MCF 10A (cell line): ENCODE data around the gene QPRT. TPM values are rescaled to one million over a fixed set of nuclear protein-coding genes. Genes with fewer than 3 reads are reported as not detected.

Experiments
- BruUV-seq: library from RNA; stranded (reverse); fragments of 400-500 nt; replicated peaks from 2 replicates; lab custom pipeline; 2021; lab: Mats Ljungman, UMichigan
- CTCF ChIA-PET: fragments of 300-600 bp; sonication (Branson Sonifier 250); formaldehyde crosslinking; extraction: SDS; loops from one replicate; lab custom pipeline; 2021; ENCODE audit warnings: antibody characterized with exemption, inconsistent platforms; lab: Yijun Ruan, JAX
- POLR2A ChIA-PET: fragments of 300-600, 350-650 bp; sonication (Branson Sonifier 250); formaldehyde crosslinking; extraction: SDS; loops from one replicate; lab custom pipeline; 2020; ENCODE audit warnings: antibody characterized with exemption, inconsistent platforms; lab: Yijun Ruan, JAX
- DNase-seq: peaks from one replicate; pipeline ENCODE4 v3.0.0-alpha.2; 2018; ENCODE audit not compliant: unreplicated experiment
- H3K27ac Mint-ChIP-seq: one replicate; pipeline ENCODE4 v1.8.0; 2022; ENCODE audit warnings: mild to moderate bottlenecking, low read depth, mixed read lengths; ENCODE audit not compliant: unreplicated experiment
- H3K27me3 Mint-ChIP-seq: one replicate; pipeline ENCODE4 v1.8.0; 2022; ENCODE audit warnings: mixed read lengths; ENCODE audit not compliant: insufficient read depth, unreplicated experiment
- H3K36me3 Mint-ChIP-seq: one replicate; pipeline ENCODE4 v1.8.0; 2022; ENCODE audit warnings: mild to moderate bottlenecking, moderate library complexity, mixed read lengths; ENCODE audit not compliant: insufficient read depth, unreplicated experiment
- H3K4me1 Mint-ChIP-seq: one replicate; pipeline ENCODE4 v1.8.0; 2022; ENCODE audit warnings: mixed read lengths; ENCODE audit not compliant: insufficient read depth, unreplicated experiment
- H3K4me3 Mint-ChIP-seq: one replicate; pipeline ENCODE4 v1.8.0; 2022; ENCODE audit warnings: mild to moderate bottlenecking, moderate library complexity, mixed read lengths; ENCODE audit not compliant: unreplicated experiment
- H3K9me3 Mint-ChIP-seq: one replicate; pipeline ENCODE4 v1.8.0; 2022; ENCODE audit warnings: mixed read lengths; ENCODE audit not compliant: unreplicated experiment
- CTCF ChIP-seq: fragments of 200-600 bp; IDR thresholded peaks from one replicate; pipeline ENCODE4 v1.8.0; 2022; ENCODE audit warnings: antibody characterized with exemption, mild to moderate bottlenecking; ENCODE audit not compliant: unreplicated experiment
- intact Hi-C: fragments of 100-400 bp; cut with micrococcal nuclease; formaldehyde crosslinking; loops from 2 replicates; pipeline ENCODE4 v1.14.1; 2022
- total RNA-seq: library from RNA; stranded (reverse); gene quantifications from 2 replicates; pipeline ENCODE4 v1.2.3, GENCODE V29; 2022

QPRT gene
- total RNA-seq, 1 experiment from 2014 or later = not detected

GRCh38 chr16:29641561-29641960 lies 37.4 kb upstream of the QPRT start:
- DNase-seq = no peak
- no peak overlapping the region for H3K27ac Mint-ChIP-seq
- H3K4me3 Mint-ChIP-seq = no peak overlapping the region
- ChIA-PET CTCF (no interaction called here), POLR2A (interaction anchor here (0.6 to 0.7 kb wide), 2 partner anchors 9 to 16 kb away, joined by 3 read pairs; no protein-coding TSS in a partner anchor)
- BruUV-seq = no TSS peak
- no peaks in the 10 kb centered on the region for H3K9me3 Mint-ChIP-seq
- H3K36me3 Mint-ChIP-seq = no peaks in the 10 kb centered on the region
- no peaks in the 10 kb centered on the region for H3K4me1 Mint-ChIP-seq
- intact Hi-C loops = no loop called here
- no peaks in the 10 kb centered on the region for H3K27me3 Mint-ChIP-seq
- no peak for TF ChIP-seq CTCF

DNA sequence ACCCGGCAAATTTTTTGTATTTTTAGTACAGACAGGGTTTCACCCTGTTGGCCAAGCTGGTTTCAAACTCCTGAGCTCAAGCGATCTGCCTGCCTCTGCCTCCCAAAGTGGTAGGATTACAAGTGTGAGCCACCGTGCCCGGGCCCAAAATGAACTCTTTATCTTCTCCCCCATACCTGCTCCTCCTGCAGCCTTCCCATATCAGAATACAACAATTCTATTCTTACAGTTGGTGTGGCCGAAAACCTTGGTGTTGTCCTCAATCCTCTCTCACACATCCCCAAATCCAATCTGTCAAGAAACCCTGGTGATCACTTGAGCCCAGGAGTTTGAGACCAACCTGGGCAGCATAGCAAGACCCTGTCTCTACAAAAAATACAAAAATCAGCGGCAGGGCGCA lies 35.4 kb upstream of the QPRT start:
- DNase-seq = no peak
- Mint-ChIP-seq H3K36me3 (no peaks in the 10 kb centered on the region), H3K4me1 (no peaks in the 10 kb centered on the region), H3K4me3 (no peak overlapping the region), H3K27ac (no peak overlapping the region), H3K9me3 (no peaks in the 10 kb centered on the region), H3K27me3 (no peaks in the 10 kb centered on the region)
- intact Hi-C loops = no loop called here
- ChIA-PET CTCF (no interaction called here), POLR2A (no interaction called here)
- no TSS peak for BruUV-seq
- TF ChIP-seq CTCF = no peak

- H3K9me3 Mint-ChIP-seq = no peaks in the 10 kb centered on the region
- no peaks in the 10 kb centered on the region for H3K4me1 Mint-ChIP-seq
- POLR2A ChIA-PET = interaction anchor here (0.6 kb wide), 1 partner anchor 299 kb away, joined by 3 read pairs; no protein-coding TSS in a partner anchor
- intact Hi-C loops = no loop called here
- no peak overlapping the region for H3K27ac Mint-ChIP-seq
- no TSS peak for BruUV-seq
- no peaks in the 10 kb centered on the region for H3K27me3 Mint-ChIP-seq
- no peak overlapping the region for H3K4me3 Mint-ChIP-seq
- no peaks in the 10 kb centered on the region for H3K36me3 Mint-ChIP-seq
- DNase-seq = no peak
- CTCF ChIA-PET = no interaction called here
- TF ChIP-seq CTCF = no peak
These were observed 34.6 kb upstream of the QPRT start for GRCh38 chr16:29644338-29644857.

DNA sequence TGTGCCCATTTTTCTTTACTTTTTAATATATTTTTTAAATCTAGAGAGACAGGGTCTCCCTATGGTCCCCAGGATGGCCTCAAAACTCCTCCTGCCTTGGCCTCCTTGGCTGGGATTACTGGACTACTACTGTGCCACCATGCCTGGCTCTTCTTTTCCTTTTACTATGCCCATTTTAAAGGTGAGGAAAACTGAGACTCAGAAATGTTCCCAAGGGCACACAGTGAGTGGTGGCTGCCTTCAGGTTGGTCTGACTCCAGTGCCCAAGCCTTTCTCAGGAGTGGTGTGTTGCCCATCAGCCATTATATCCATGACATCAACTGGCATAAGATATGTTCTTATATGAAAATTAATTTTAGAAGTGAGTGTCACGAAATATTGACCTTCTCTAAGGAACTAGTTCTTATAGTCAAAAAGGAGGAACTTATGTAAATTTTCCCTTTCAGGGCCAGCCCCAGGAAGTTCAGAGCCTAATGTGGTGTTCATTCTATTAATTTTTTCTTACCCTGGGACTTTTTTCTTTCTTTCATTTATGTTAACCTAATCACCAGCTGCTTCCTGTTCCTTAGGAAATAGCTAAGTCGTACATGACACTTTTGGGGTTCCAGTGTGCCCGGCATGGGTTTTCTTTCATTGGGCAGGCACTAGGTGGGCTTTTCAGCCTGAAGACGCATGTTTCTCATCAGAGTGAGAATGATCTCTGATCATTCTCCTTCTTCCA lies 33.8 kb upstream of the QPRT start:
- DNase-seq = no peak
- H3K9me3 Mint-ChIP-seq = no peaks in the 10 kb centered on the region
- no peak for TF ChIP-seq CTCF
- no peaks in the 10 kb centered on the region for H3K36me3 Mint-ChIP-seq
- no peak overlapping the region for H3K4me3 Mint-ChIP-seq
- no peaks in the 10 kb centered on the region for H3K4me1 Mint-ChIP-seq
- BruUV-seq = no TSS peak
- H3K27me3 Mint-ChIP-seq = no peaks in the 10 kb centered on the region
- POLR2A ChIA-PET = interaction anchor here (0.6 kb wide), 1 partner anchor 9 kb away, joined by 4 read pairs; no protein-coding TSS in a partner anchor
- no peak overlapping the region for H3K27ac Mint-ChIP-seq
- intact Hi-C loops = no loop called here
- CTCF ChIA-PET = no interaction called here
